ENCODE measurements around the gene KIAA0753.

The KIAA0753 gene

DNA sequence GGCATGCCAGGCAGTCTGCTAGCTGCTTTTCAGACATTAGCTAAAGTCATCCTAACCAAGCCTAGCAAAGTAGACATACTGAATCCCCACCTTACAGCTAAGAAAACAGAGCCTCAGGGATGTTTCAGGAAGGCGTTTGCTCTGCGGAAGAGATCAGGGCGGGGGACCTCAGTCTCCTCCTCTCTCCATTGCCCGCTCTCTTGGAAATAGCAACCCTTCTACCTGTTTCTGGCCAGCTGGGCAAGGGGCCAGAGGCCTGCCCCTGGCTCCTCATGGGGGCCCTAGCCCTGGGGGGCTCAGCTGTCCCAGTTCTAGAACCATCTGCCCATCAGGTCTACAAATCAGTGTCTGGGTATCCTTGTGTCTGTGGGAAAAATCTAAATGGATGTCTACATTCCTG, 98.6 kb downstream of the KIAA0753 start:
- H3K9me3 ChIP-seq (ENCODE audit: control insufficient read depth in 1 of 2, low read length in 2 of 2): peaks cover 0 to 9% of the 10 kb centered on the region in 2 donors
- no peak overlapping the region for H3K4me3 ChIP-seq (ENCODE audit: low read depth in 1 of 2, low read length in 2 of 2)
- peaks cover 0 to 5% of the 10 kb centered on the region in 2 donors for H3K36me3 ChIP-seq (ENCODE audit: control insufficient read depth in 1 of 2, insufficient read depth in 2 of 2, low read length in 2 of 2)
- peaks cover 0 to 11% of the 10 kb centered on the region in 2 donors for H3K4me1 ChIP-seq (ENCODE audit: control insufficient read depth in 1 of 2, insufficient read depth in 2 of 2, low read length in 2 of 2)
- no peak overlapping the region for H3K27ac ChIP-seq (ENCODE audit: low read length)
- no peaks in the 10 kb centered on the region for H3K27me3 ChIP-seq (ENCODE audit: low read depth, low read length)

DNA sequence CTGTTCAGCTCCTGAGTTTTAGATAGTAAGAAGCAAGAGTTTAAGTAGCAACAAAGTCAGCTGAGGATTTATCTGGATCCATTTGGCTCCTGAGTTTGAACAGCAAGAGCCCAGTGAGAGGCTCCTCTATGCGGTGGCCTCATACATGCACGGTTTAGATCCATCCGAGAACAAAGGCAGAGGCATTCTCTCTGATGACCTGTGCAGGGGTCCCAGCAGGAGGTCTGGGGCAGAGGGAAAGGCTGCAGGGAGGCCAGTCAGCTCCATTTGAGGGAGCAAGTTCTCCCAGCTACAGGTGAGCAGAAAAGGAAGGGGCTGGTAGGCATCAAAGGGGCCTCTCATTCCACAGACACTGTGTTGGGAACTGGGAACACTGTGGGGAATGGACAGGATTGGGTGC, 100.6 kb downstream of the KIAA0753 start:
- peaks cover 0 to 9% of the 10 kb centered on the region in 2 donors for H3K9me3 ChIP-seq (ENCODE audit: control insufficient read depth in 1 of 2, low read length in 2 of 2)
- peaks cover 0 to 5% of the 10 kb centered on the region in 2 donors for H3K36me3 ChIP-seq (ENCODE audit: control insufficient read depth in 1 of 2, insufficient read depth in 2 of 2, low read length in 2 of 2)
- no peak overlapping the region for H3K4me3 ChIP-seq (ENCODE audit: low read depth in 1 of 2, low read length in 2 of 2)
- H3K27ac ChIP-seq (ENCODE audit: low read length): no peak overlapping the region
- no peaks in the 10 kb centered on the region for H3K27me3 ChIP-seq (ENCODE audit: low read depth, low read length)
- H3K4me1 ChIP-seq (ENCODE audit: control insufficient read depth in 1 of 2, insufficient read depth in 2 of 2, low read length in 2 of 2): peaks cover 0 to 10% of the 10 kb centered on the region in 2 donors

DNA sequence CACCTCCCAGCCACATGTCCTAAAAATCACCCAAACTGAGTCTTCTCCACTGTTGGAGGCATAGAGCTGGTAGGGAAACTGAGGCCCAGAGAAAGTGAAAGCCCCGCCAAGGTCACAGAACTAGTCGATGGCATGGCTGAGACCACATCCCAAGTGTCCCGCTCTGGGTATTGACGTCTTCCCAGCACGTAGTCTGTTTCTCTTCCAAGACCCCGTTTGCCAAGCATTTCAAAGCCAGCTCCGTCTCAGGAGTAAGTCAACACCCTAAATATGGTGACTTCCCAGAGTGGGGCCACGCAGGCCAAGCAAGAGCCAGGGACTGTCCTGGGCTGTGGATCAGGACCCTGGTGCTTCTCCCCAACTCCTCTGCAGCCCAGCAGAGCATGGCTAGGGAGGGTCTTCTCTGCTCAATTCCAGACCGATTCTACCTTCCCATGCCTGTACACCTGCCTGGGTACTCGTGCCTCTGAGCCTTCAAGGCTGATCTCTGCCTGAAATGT, 103.9 kb downstream of the KIAA0753 start:
- Histone ChIP-seq H3K36me3 (ENCODE audit: control insufficient read depth in 1 of 2, insufficient read depth in 2 of 2, low read length in 2 of 2) (peaks cover 0 to 10% of the 10 kb centered on the region in 2 donors), H3K4me3 (ENCODE audit: low read depth in 1 of 2, low read length in 2 of 2) (no peak overlapping the region), H3K4me1 (ENCODE audit: control insufficient read depth in 1 of 2, insufficient read depth in 2 of 2, low read length in 2 of 2) (peaks cover 0 to 10% of the 10 kb centered on the region in 2 donors), H3K27me3 (ENCODE audit: low read depth, low read length) (no peaks in the 10 kb centered on the region), H3K27ac (ENCODE audit: low read length) (no peak overlapping the region), H3K9me3 (ENCODE audit: control insufficient read depth in 1 of 2, low read length in 2 of 2) (peaks cover 0 to 9% of the 10 kb centered on the region in 2 donors)

DNA sequence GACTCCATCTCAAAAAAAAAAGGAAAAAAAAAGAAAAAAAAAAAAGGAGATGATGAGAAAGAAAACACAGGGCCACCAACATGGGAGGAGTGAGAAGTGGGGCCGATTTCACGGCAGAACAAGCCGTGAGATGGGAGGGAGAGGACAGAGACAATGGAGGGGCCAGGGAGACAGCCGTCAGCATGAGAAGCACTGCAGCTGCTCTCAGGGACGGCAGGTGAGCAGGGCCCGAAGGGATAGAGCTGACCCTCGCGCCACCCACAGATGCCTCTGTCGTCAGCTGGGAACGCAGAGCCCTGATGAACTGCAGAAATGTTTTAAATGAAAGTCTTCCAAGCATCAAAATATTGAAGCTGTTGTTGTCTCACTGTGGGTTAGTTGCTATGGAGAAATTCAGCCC, 104.5 kb downstream of the KIAA0753 start:
- no peak overlapping the region for H3K27ac ChIP-seq (ENCODE audit: low read length)
- H3K4me3 ChIP-seq (ENCODE audit: low read depth in 1 of 2, low read length in 2 of 2): no peak overlapping the region
- H3K36me3 ChIP-seq (ENCODE audit: control insufficient read depth in 1 of 2, insufficient read depth in 2 of 2, low read length in 2 of 2): peaks cover 0 to 10% of the 10 kb centered on the region in 2 donors
- no peaks in the 10 kb centered on the region for H3K27me3 ChIP-seq (ENCODE audit: low read depth, low read length)
- H3K9me3 ChIP-seq (ENCODE audit: control insufficient read depth in 1 of 2, low read length in 2 of 2): peaks cover 0 to 9% of the 10 kb centered on the region in 2 donors
- peaks cover 0 to 10% of the 10 kb centered on the region in 2 donors for H3K4me1 ChIP-seq (ENCODE audit: control insufficient read depth in 1 of 2, insufficient read depth in 2 of 2, low read length in 2 of 2)

DNA sequence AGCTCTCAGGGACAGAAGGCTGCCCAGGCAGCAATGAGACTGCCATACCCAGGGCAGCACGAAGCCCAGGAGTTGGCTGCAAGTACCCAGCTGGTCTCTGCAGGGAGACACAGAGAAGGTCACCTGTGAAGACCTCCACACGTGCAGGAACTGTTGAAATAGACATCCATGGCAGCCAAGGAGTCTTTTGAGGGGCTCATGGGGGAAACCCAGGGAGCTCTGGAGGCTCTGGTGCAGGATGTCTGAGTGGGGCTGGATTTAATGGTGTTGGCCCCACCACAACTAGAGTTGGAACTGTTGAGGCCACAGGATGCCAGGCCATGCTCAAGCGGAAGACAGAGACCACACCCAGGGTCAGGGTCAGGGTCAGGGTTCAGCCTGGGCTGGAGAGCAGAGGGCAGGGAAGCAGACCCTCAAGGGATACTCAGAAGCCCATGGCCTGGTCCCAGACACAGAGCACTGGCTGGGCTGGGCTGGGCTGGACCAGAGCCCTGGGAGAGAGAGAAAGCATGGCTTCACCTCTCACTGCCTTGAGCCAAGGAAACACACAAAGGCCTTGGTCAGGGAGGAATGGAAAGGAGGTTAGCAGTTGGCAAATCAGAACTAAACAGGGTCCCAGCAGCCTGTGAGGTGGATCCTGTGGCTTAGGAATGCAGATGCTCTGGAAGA, 105.5 kb downstream of the KIAA0753 start:
- H3K4me1 ChIP-seq (ENCODE audit: control insufficient read depth in 1 of 2, insufficient read depth in 2 of 2, low read length in 2 of 2): peaks cover 0 to 10% of the 10 kb centered on the region in 2 donors
- H3K9me3 ChIP-seq (ENCODE audit: control insufficient read depth in 1 of 2, low read length in 2 of 2): peaks cover 0 to 9% of the 10 kb centered on the region in 2 donors
- H3K27me3 ChIP-seq (ENCODE audit: low read depth, low read length): no peaks in the 10 kb centered on the region
- no peak overlapping the region for H3K27ac ChIP-seq (ENCODE audit: low read length)
- no peak overlapping the region for H3K4me3 ChIP-seq (ENCODE audit: low read depth in 1 of 2, low read length in 2 of 2)
- H3K36me3 ChIP-seq (ENCODE audit: control insufficient read depth in 1 of 2, insufficient read depth in 2 of 2, low read length in 2 of 2): peaks cover 0 to 10% of the 10 kb centered on the region in 2 donors

DNA sequence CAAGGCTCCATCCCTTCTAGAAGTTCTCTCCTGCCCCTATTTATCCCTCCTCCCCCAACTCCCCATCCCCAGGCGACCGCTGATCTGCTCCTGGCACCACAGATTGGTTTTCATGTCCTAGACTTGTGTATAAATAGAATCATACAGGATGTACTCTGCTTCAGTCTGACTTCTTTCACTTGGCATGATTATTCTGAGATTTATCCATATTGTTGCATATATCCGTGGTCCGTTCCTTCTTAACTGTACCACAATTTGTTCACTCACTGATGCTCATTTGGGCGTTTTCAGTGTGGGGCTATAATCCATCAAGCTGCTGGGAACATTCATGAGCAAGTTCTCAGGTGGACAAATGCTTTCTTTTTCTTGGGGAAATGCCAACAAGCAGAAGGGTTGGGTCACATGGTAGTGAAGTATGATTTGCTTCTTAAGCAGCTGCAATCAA, 108.0 kb downstream of the KIAA0753 start:
- Histone ChIP-seq H3K27ac (ENCODE audit: low read length) (no peak overlapping the region), H3K36me3 (ENCODE audit: control insufficient read depth in 1 of 2, insufficient read depth in 2 of 2, low read length in 2 of 2) (peaks cover 0 to 5% of the 10 kb centered on the region in 2 donors), H3K4me3 (ENCODE audit: low read depth in 1 of 2, low read length in 2 of 2) (no peak overlapping the region), H3K27me3 (ENCODE audit: low read depth, low read length) (no peaks in the 10 kb centered on the region), H3K9me3 (ENCODE audit: control insufficient read depth in 1 of 2, low read length in 2 of 2) (no peaks in the 10 kb centered on the region), H3K4me1 (ENCODE audit: control insufficient read depth in 1 of 2, insufficient read depth in 2 of 2, low read length in 2 of 2) (peaks cover 0 to 10% of the 10 kb centered on the region in 2 donors)

DNA sequence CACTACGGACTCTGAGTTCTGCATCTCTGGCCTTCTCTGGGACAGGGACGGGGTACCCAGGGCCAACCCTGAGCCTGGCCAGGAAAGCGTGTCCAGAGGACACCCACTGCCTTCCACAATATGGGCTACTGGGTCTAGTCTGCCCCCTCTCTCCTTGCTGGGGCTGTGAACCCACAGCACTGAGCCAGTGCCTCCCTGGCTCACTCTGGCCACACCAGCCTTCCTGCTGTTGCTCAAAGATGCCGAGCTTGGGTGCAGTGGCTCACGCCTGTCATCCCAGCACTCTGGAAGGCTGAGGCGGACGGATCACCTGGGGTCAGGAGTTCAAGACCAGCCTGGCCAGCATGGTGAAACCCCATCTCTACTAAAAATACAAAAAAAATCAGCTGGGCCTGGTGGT, 108.9 kb downstream of the KIAA0753 start:
- Histone ChIP-seq H3K27me3 (ENCODE audit: low read depth, low read length) (no peaks in the 10 kb centered on the region), H3K4me3 (ENCODE audit: low read depth in 1 of 2, low read length in 2 of 2) (no peak overlapping the region), H3K27ac (ENCODE audit: low read length) (no peak overlapping the region), H3K4me1 (ENCODE audit: control insufficient read depth in 1 of 2, insufficient read depth in 2 of 2, low read length in 2 of 2) (peaks cover 0 to 6% of the 10 kb centered on the region in 2 donors), H3K36me3 (ENCODE audit: control insufficient read depth in 1 of 2, insufficient read depth in 2 of 2, low read length in 2 of 2) (peaks cover 0 to 5% of the 10 kb centered on the region in 2 donors), H3K9me3 (ENCODE audit: control insufficient read depth in 1 of 2, low read length in 2 of 2) (no peaks in the 10 kb centered on the region)

DNA sequence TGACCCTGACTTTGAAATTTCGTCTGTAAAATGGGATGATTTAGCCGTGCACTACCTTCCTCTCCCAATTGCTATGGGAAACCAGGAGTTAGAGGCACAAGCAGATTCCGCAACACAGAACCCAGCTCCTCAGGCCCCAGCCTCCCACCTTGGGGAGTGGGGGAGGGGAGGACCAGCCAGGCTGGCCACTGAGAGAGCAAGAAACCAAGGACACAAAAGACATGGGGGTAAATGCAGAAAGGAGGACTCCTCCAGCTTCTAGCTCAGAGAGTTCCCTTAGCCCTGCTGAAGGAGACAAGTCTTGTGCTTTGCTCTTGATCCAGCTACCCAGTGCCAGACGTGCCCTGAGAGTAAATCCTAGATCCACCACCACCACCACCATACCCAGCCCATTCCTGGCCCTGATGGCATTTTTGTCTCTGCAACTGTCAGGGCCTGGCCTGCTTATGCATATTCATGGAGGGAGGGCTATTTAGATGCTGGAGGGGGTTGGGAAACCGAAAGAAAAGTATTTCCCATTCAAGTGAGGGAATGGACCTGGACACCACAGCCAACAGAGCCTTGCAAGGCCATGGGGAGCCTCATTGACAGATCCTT, 110.1 kb downstream of the KIAA0753 start:
- peaks cover 0 to 5% of the 10 kb centered on the region in 2 donors for H3K36me3 ChIP-seq (ENCODE audit: control insufficient read depth in 1 of 2, insufficient read depth in 2 of 2, low read length in 2 of 2)
- H3K4me1 ChIP-seq (ENCODE audit: control insufficient read depth in 1 of 2, insufficient read depth in 2 of 2, low read length in 2 of 2): no peaks in the 10 kb centered on the region
- no peaks in the 10 kb centered on the region for H3K9me3 ChIP-seq (ENCODE audit: control insufficient read depth in 1 of 2, low read length in 2 of 2)
- no peak overlapping the region for H3K4me3 ChIP-seq (ENCODE audit: low read depth in 1 of 2, low read length in 2 of 2)
- no peaks in the 10 kb centered on the region for H3K27me3 ChIP-seq (ENCODE audit: low read depth, low read length)
- H3K27ac ChIP-seq (ENCODE audit: low read length): no peak overlapping the region

DNA sequence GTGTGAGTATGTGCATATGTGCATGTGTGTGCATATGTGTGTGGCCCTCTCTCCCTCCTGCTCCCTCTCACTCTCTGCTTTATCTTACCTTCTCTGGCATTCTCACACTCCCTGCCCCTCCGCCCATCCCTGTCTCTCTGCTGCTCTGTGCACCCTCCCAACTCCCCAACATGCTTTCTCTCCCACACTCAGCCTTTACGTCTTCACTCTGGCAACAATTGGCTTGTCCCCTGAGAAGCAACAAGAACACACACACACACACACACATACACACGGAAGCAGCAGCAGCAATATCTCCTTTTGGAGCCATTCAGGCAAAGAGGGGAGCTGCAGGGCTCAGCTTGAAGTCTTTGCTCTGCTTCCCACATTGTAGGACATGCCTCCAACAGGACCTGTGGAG, 112.0 kb downstream of the KIAA0753 start:
- Histone ChIP-seq H3K27ac (ENCODE audit: low read length) (no peak overlapping the region), H3K9me3 (ENCODE audit: control insufficient read depth in 1 of 2, low read length in 2 of 2) (no peaks in the 10 kb centered on the region)

More for the DNA sequence above, 112.0 kb downstream of the KIAA0753 start:
- no peaks in the 10 kb centered on the region for H3K4me1 ChIP-seq (ENCODE audit: control insufficient read depth in 1 of 2, insufficient read depth in 2 of 2, low read length in 2 of 2)
- no peak overlapping the region for H3K4me3 ChIP-seq (ENCODE audit: low read depth in 1 of 2, low read length in 2 of 2)
- no peaks in the 10 kb centered on the region for H3K27me3 ChIP-seq (ENCODE audit: low read depth, low read length)
- H3K36me3 ChIP-seq (ENCODE audit: control insufficient read depth in 1 of 2, insufficient read depth in 2 of 2, low read length in 2 of 2): no peaks in the 10 kb centered on the region

Measured in muscle layer of duodenum (tissue), 2 donors.